Body of pancreas (tissue), 4 donors: ENCODE measurements around the gene HTRA2. TPM values are rescaled to one million over a fixed set of nuclear protein-coding genes. Genes with fewer than 3 reads are reported as not detected.

Experiments
- ATAC-seq: fragments of 150-250 bp; one replicate; pipeline ENCODE4 v1.9.1; 2016
- DNase-seq, 4 donors: peaks; one replicate each; pipeline ENCODE4 v3.0.0-alpha.2; 2019
- H3K27ac ChIP-seq, 4 donors: fragments of 200-600 bp; sonication (generic); 1 replicate in 3 of 4; 2 replicates in 1 of 4; pipeline versions ENCODE4 v1.5.1 to v1.6.1; 2016 to 2019; ENCODE audit warnings: mild to moderate bottlenecking in 1 of 4, mixed read lengths in 1 of 4, moderate library complexity in 1 of 4
- H3K27me3 ChIP-seq, 2 donors: fragments of 200-600 bp; sonication (generic); one replicate each; pipeline ENCODE4 v1.6.0; 2016; ENCODE audit warnings: mild to moderate bottlenecking in 1 of 2
- H3K36me3 ChIP-seq, 2 donors: fragments of 200-600 bp; sonication (generic); replicated peaks in 1 of 2; 2 replicates each; pipeline ENCODE4 v1.5.1; 2016; ENCODE audit warnings: low read depth in 2 of 2; ENCODE audit not compliant: insufficient read depth in 1 of 2
- H3K4me1 ChIP-seq: fragments of 200-600 bp; sonication (generic); one replicate; pipeline ENCODE4 v1.6.0; 2016
- H3K4me3 ChIP-seq, 2 donors: fragments of 200-600 bp; sonication (generic); 1 replicate in 1 of 2; 2 replicates in 1 of 2; pipeline ENCODE4 v1.5.1; 2016 to 2019
- H3K9me3 ChIP-seq, 3 donors: fragments of 200-600 bp; sonication (generic); 1 replicate in 2 of 3; 2 replicates in 1 of 3; pipeline ENCODE4 v1.5.1; 2016
- CTCF ChIP-seq, 7 experiments: fragments of 450-650 bp in 4 of 7; fragments of 200-600 bp in 3 of 7; sonication (generic) in 3 of 7; IDR thresholded peaks; one replicate each; pipeline ENCODE4 v1.5.1; 2016 to 2019; ENCODE audit warnings: antibody characterized with exemption in 7 of 7
- POLR2A ChIP-seq, 3 donors: fragments of 450-650 bp; IDR thresholded peaks; one replicate each; pipeline ENCODE4 v1.6.1; 2016; ENCODE audit warnings: antibody characterized with exemption in 3 of 3, mild to moderate bottlenecking in 2 of 3
- WGBS, 2 donors: methylation state at CpG; one replicate each; pipeline ENCODE4 v1.1.5; 2017; 5-methylcytosine and 5-hydroxymethylcytosine counted together
- intact Hi-C: fragments of 100-400 bp; cut with DNase I; formaldehyde crosslinking; loops from one replicate; pipeline ENCODE4 v1.15.1; 2023
- total RNA-seq, 2 donors: library from RNA; depleted of rRNA; stranded (reverse); fragments of >200 nt; gene quantifications; one replicate each; pipeline ENCODE4 v1.1.0, GENCODE V29; 2016

Gene HTRA2
- total RNA-seq, 2 donors from 2014 or later: 14.3 to 14.5 TPM

GRCh38 chr2:74493546-74493945, 36.2 kb upstream of the HTRA2 start:
- intact Hi-C loops: loop anchor here (5.0 kb wide), 2 partner anchors 34 to 94 kb away; partner anchors contain the start of genes AUP1, DQX1 and HTRA2
- Histone ChIP-seq H3K27me3 (no peaks in the 10 kb centered on the region), H3K9me3 (no peaks in the 10 kb centered on the region), H3K4me1 (peaks cover 11% of the 10 kb centered on the region), H3K27ac (no peak overlapping the region), H3K36me3 (peaks cover 0 to 28% of the 10 kb centered on the region in 2 donors), H3K4me3 (no peak overlapping the region)
- TF ChIP-seq POLR2A (IDR thresholded peaks at IDR 0.05) (no peak), CTCF (IDR thresholded peaks at IDR 0.05) (no peak)
- ATAC-seq (no peak), DNase-seq (no peak)
- WGBS, 2 donors: 93% methylated on average over 3 of the region's 3 CpGs

- Histone ChIP-seq H3K9me3 (no peaks in the 10 kb centered on the region), H3K27me3 (peaks cover 0 to 5% of the 10 kb centered on the region in 2 donors), H3K4me3 (no peak overlapping the region), H3K27ac (no peak overlapping the region), H3K4me1 (peaks cover 25% of the 10 kb centered on the region), H3K36me3 (peaks cover 0 to 26% of the 10 kb centered on the region in 2 donors)
- TF ChIP-seq CTCF (IDR thresholded peaks at IDR 0.05) (no peak), POLR2A (IDR thresholded peaks at IDR 0.05) (no peak)
- no peak for ATAC-seq
- WGBS, 2 donors: 90 to 93% methylated on average over 1 of the region's 1 CpG
- DNase-seq: no peak
- intact Hi-C loops: no loop called here
Measured at GRCh38 chr2:74495440-74495839, 34.3 kb upstream of the HTRA2 start.

GRCh38 chr2:74496997-74497776, 32.5 kb upstream of the HTRA2 start:
- 60 to 70% methylated on average over 17 to 19 of the region's 19 CpGs for WGBS, 2 donors
- DNase-seq (no peak), ATAC-seq (no peak)
- no peak for TF ChIP-seq CTCF (IDR thresholded peaks at IDR 0.05)
- TF ChIP-seq POLR2A (IDR thresholded peaks at IDR 0.05): no peak
- Histone ChIP-seq H3K9me3 (no peaks in the 10 kb centered on the region), H3K27ac (no peak overlapping the region), H3K4me1 (peaks cover 30% of the 10 kb centered on the region), H3K27me3 (peaks cover 0 to 5% of the 10 kb centered on the region in 2 donors), H3K4me3 (no peak overlapping the region), H3K36me3 (peaks cover 0 to 12% of the 10 kb centered on the region in 2 donors)
- intact Hi-C loops: no loop called here

GRCh38 chr2:74497777-74498499, 31.8 kb upstream of the HTRA2 start:
- TF ChIP-seq CTCF (IDR thresholded peaks at IDR 0.05) (peak in 1 of 7 experiments; percentile 9), POLR2A (IDR thresholded peaks at IDR 0.05) (peak in 2 of 3 donors; percentile 16 to 21)
- peaks cover 0 to 5% of the 10 kb centered on the region in 2 donors for H3K27me3 ChIP-seq
- H3K4me1 ChIP-seq: peaks cover 37% of the 10 kb centered on the region
- ATAC-seq (peak; percentile 33), DNase-seq (peak in 1 of 4 donors; percentile 52)
- 5 to 8% methylated on average over 18 to 61 of the region's 61 CpGs for WGBS, 2 donors
- H3K9me3 ChIP-seq: no peaks in the 10 kb centered on the region
- peak overlapping the region in 1 of 2 donors; percentile 8 for H3K4me3 ChIP-seq
- no peak overlapping the region for H3K27ac ChIP-seq
- peaks cover 0 to 6% of the 10 kb centered on the region in 2 donors for H3K36me3 ChIP-seq
- intact Hi-C loops: no loop called here
